H1 (cell line): Measurements from ENCODE around the gene PBX3. TPM values are rescaled to one million over a fixed set of nuclear protein-coding genes. Genes with fewer than 3 reads are reported as not detected.

Source experiments
- CTCF ChIA-PET: fragments of 300-600 bp; sonication (Branson Sonifier 250); formaldehyde crosslinking; loops from one replicate; lab custom pipeline; 2021; ENCODE audit not compliant: partially characterized antibody; lab: Charles Lee
- POLR2A ChIA-PET: fragments of 300-600 bp; sonication (Branson Sonifier 250); formaldehyde crosslinking; loops from one replicate; lab custom pipeline; 2021; ENCODE audit warnings: inconsistent platforms; ENCODE audit not compliant: partially characterized antibody; lab: Charles Lee
- DNase-seq, 2 experiments: peaks; one replicate each; pipeline versions ENCODE4 v3.0.0 to v3.0.0-alpha.2; 2010 to 2022; ENCODE audit warnings: low spot score in 2 of 2, low read depth in 1 of 2, mixed read lengths in 1 of 2
- FAIRE-seq: peaks from 2 replicates; lab custom pipeline; 2011; peaks lifted over from hg19 to GRCh38; lab: Jason Lieb, UNC
- H2AFZ ChIP-seq: 2 replicates; pipeline ENCODE4 v1.8.1; 2012; ENCODE audit warnings: low read length, inconsistent platforms
- H2AK5ac ChIP-seq: 2 replicates; pipeline ENCODE4 v1.6.1; 2013; ENCODE audit warnings: low read depth, low read length
- H2BK120ac ChIP-seq: replicated peaks from 2 replicates; pipeline ENCODE3; 2013; ENCODE audit warnings: low read depth, low read length, inconsistent platforms
- H2BK12ac ChIP-seq: 2 replicates; pipeline ENCODE4 v1.6.1; 2013; ENCODE audit warnings: low read depth, low read length
- H2BK15ac ChIP-seq: 2 replicates; pipeline ENCODE4 v1.6.1; 2013; ENCODE audit warnings: low read length
- H2BK20ac ChIP-seq: 2 replicates; pipeline ENCODE4 v1.6.1; 2013; ENCODE audit warnings: low read length
- H2BK5ac ChIP-seq: 2 replicates; pipeline ENCODE4 v1.6.1; 2013; ENCODE audit warnings: low read depth, low read length
- H3K14ac ChIP-seq: 2 replicates; pipeline ENCODE4 v1.6.1; 2013; ENCODE audit warnings: inconsistent platforms; ENCODE audit not compliant: insufficient read length
- H3K18ac ChIP-seq: 2 replicates; pipeline ENCODE4 v1.6.1; 2013; ENCODE audit warnings: low read length; ENCODE audit errors: extremely low read depth
- H3K23ac ChIP-seq: 2 replicates; pipeline ENCODE4 v1.6.1; 2013; ENCODE audit warnings: inconsistent platforms; ENCODE audit not compliant: insufficient read length
- H3K23me2 ChIP-seq: 2 replicates; pipeline ENCODE4 v1.6.1; 2013; ENCODE audit warnings: low read depth, low read length
- H3K27ac ChIP-seq: 2 replicates; pipeline ENCODE4 v1.6.1; 2011; ENCODE audit warnings: low read depth, low read length, inconsistent platforms
- H3K27me3 ChIP-seq, 4 experiments: replicated peaks in 1 of 4; 1 replicate in 1 of 4; 2 replicates in 3 of 4; pipeline versions ENCODE4 v1.6.1 to v1.8.1; 2011 to 2013; ENCODE audit warnings: low read length in 3 of 4, mild to moderate bottlenecking in 3 of 4, inconsistent platforms in 2 of 4, mixed read lengths in 2 of 4, moderate library complexity in 1 of 4; ENCODE audit not compliant: control insufficient read depth in 3 of 4, insufficient read depth in 3 of 4; ENCODE audit errors: extremely low read depth in 1 of 4
- H3K36me3 ChIP-seq, 4 experiments: 2 replicates each; pipeline versions ENCODE4 v1.6.1 to v1.8.1; 2011 to 2013; ENCODE audit warnings: mild to moderate bottlenecking in 4 of 4, low read length in 3 of 4, moderate library complexity in 2 of 4, control low read depth in 1 of 4, inconsistent platforms in 1 of 4; ENCODE audit not compliant: insufficient read depth in 4 of 4, control insufficient read depth in 2 of 4
- H3K4ac ChIP-seq: replicated peaks from 2 replicates; pipeline ENCODE3; 2013; ENCODE audit warnings: low read length, low read depth, mixed read lengths, inconsistent platforms; ENCODE audit not compliant: insufficient read length
- H3K4me1 ChIP-seq, 4 experiments: replicated peaks in 1 of 4; 1 replicate in 1 of 4; 2 replicates in 3 of 4; pipeline versions ENCODE4 v1.6.1 to v1.8.1; 2011 to 2013; ENCODE audit warnings: low read length in 3 of 4, inconsistent platforms in 2 of 4, mixed read lengths in 1 of 4; ENCODE audit not compliant: insufficient read depth in 4 of 4, control insufficient read depth in 3 of 4
- H3K4me2 ChIP-seq, 2 experiments: 2 replicates each; pipeline versions ENCODE4 v1.6.1 to v1.8.1; 2011 to 2013; ENCODE audit warnings: low read depth in 2 of 2, low read length in 2 of 2, control low read depth in 1 of 2, inconsistent platforms in 1 of 2, mild to moderate bottlenecking in 1 of 2; ENCODE audit not compliant: insufficient read depth in 1 of 2
- H3K4me3 ChIP-seq, 4 experiments: fragments of 200-600, 300-600 bp in 1 of 4; sonication (generic), shearing (Covaris generic), sonication (Bioruptor Twin) in 1 of 4; 2 replicates each; pipeline versions ENCODE4 v1.5.1 to v1.8.1; 2011 to 2016; ENCODE audit warnings: low read length in 4 of 4, low read depth in 3 of 4, control low read depth in 2 of 4, inconsistent platforms in 2 of 4, mild to moderate bottlenecking in 2 of 4, mixed read lengths in 1 of 4, moderate library complexity in 1 of 4; ENCODE audit not compliant: insufficient read depth in 2 of 4; ENCODE audit errors: extremely low read depth in 1 of 4
- H3K56ac ChIP-seq: replicated peaks from 2 replicates; pipeline ENCODE3; 2013; ENCODE audit warnings: low read depth, mild to moderate bottlenecking, mixed read lengths, low read length, inconsistent platforms; ENCODE audit not compliant: insufficient read length
- H3K79me1 ChIP-seq: 2 replicates; pipeline ENCODE4 v1.6.1; 2013; ENCODE audit warnings: low read depth, low read length, control low read depth
- H3K79me2 ChIP-seq, 2 experiments: 2 replicates each; pipeline versions ENCODE4 v1.6.1 to v1.8.1; 2012 to 2013; ENCODE audit warnings: low read length in 2 of 2, mild to moderate bottlenecking in 2 of 2, inconsistent platforms in 1 of 2; ENCODE audit not compliant: insufficient read depth in 2 of 2, control insufficient read depth in 1 of 2
- H3K9ac ChIP-seq, 4 experiments: replicated peaks in 1 of 4; 1 replicate in 1 of 4; 2 replicates in 3 of 4; pipeline versions ENCODE4 v1.6.1 to v1.8.1; 2011 to 2013; ENCODE audit warnings: low read depth in 3 of 4, low read length in 3 of 4, control low read depth in 2 of 4, mild to moderate bottlenecking in 2 of 4, moderate library complexity in 2 of 4, inconsistent platforms in 1 of 4; ENCODE audit errors: extremely low read depth in 1 of 4
- H3K9me3 ChIP-seq, 2 experiments: 2 replicates each; pipeline versions ENCODE4 v1.6.1 to v1.8.1; 2012 to 2013; ENCODE audit warnings: mild to moderate bottlenecking in 2 of 2, moderate library complexity in 2 of 2, control low read depth in 1 of 2, inconsistent platforms in 1 of 2, low read depth in 1 of 2, low read length in 1 of 2, mixed read lengths in 1 of 2; ENCODE audit not compliant: insufficient read depth in 2 of 2
- H4K20me1 ChIP-seq, 2 experiments: replicated peaks in 1 of 2; 2 replicates each; pipeline versions ENCODE3 to v1.8.1; 2011 to 2013; ENCODE audit warnings: inconsistent platforms in 2 of 2, low read length in 2 of 2, mild to moderate bottlenecking in 1 of 2; ENCODE audit not compliant: insufficient read depth in 2 of 2, control insufficient read depth in 1 of 2
- H4K5ac ChIP-seq: 2 replicates; pipeline ENCODE4 v1.6.1; 2013; ENCODE audit warnings: low read length, low read depth, mixed read lengths, inconsistent platforms; ENCODE audit not compliant: insufficient read length
- H4K8ac ChIP-seq: 2 replicates; pipeline ENCODE4 v1.8.0; 2013; ENCODE audit warnings: mild to moderate bottlenecking, moderate library complexity, low read length, inconsistent platforms; ENCODE audit not compliant: insufficient read depth; ENCODE audit errors: extremely low read depth
- H4K91ac ChIP-seq: replicated peaks from 2 replicates; pipeline ENCODE3; 2013; ENCODE audit warnings: low read length, mixed read lengths, inconsistent platforms; ENCODE audit not compliant: insufficient read length
- WGBS, 2 experiments: shearing (Covaris generic) in 1 of 2; methylation state at CpG; one replicate each; pipeline versions ENCODE4 v1.1.6 to v1.1.7; 2013 to 2015; ENCODE audit warnings: low lambda C conversion rate in 2 of 2, mixed read lengths in 2 of 2, inconsistent platforms in 1 of 2, low coverage in 1 of 2, missing lambda C conversion rate in 1 of 2; ENCODE audit not compliant: insufficient replicate concordance in 2 of 2, insufficient coverage in 1 of 2, insufficient read length in 1 of 2; ENCODE audit errors: extremely low coverage in 1 of 2, missing lambda C conversion rate in 1 of 2; 5-methylcytosine and 5-hydroxymethylcytosine counted together
- polyA plus RNA-seq, 7 experiments: library from polyadenylated mRNA; depleted of rRNA in 3 of 7; stranded (reverse) in 5 of 7; unstranded in 2 of 7; fragments of >200 nt in 5 of 7; fragments of 200-250 nt in 2 of 7; gene quantifications; 1 replicate in 5 of 7; 2 replicates in 1 of 7; 4 replicates in 1 of 7; pipeline versions ENCODE4 v1.2.1 to v1.2.3, GENCODE V29; 2011 to 2013; ENCODE audit warnings: missing spikeins in 2 of 7, mixed read lengths in 2 of 7
- total RNA-seq: library from RNA; stranded (reverse); fragmentation: NEBNext Ultra II Directional; extraction: Animal tissue kit (Norgen Biotek cat#: 25700); gene quantifications from 2 replicates; pipeline ENCODE4 v1.2.1, GENCODE V29; 2021

The PBX3 gene
- total and polyA plus RNA-seq, 2 of the 8 experiments (the other 6 are each of a cell fraction or from before 2014, with no cell fraction given): 22.7 to 44.3 TPM

DNA sequence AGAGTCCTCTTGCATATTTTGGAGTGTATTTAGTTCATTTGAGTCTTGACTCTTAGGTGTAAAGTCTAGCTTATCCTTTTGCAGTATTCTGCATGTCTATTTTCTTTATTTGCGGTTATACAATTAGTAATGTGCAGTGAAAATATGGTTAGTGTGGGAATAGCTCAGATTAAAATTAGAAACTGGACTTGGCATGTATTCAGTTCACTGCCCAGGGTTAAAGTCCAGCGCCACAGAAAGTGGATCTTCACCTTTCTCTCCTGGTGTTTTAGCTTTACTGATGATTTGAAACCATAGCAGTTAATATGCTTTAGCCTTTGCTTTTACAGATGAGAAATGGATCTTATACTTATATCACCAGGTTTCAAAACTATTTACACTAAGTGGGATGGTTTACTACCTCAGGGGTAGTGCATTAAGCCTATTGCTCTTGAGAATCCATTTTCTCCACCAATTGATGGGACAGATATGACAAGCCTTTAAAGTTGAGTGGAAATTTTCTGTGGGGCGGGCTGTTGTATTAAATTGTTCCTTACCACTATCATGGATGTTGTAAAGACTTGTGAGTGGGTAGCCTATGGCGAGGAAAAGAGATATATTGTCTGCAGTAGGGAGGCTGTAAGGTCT lies 48.9 kb downstream of the PBX3 start:
- CTCF ChIA-PET: interaction anchor here (0.8 kb wide), 1 partner anchor 71 kb away, joined by 3 read pairs; no protein-coding TSS in a partner anchor
- H4K91ac ChIP-seq: no peak overlapping the region
- H2BK5ac ChIP-seq: no peak overlapping the region
- no peak overlapping the region for H2BK15ac ChIP-seq
- H3K36me3 ChIP-seq: no peaks in the 10 kb centered on the region; a peak in 2 of 8 replicates
- 0 out of 7 replicates have a peak, but pooled peaks cover 0 to 3% (median under 1%) of the 10 kb centered on the region in 4 experiments for H3K4me1 ChIP-seq
- POLR2A ChIA-PET: interaction anchor here (0.6 kb wide), 1 partner anchor 89 kb away, joined by 3 read pairs; the partner anchor contains the start of gene MAPKAP1
- no peak for FAIRE-seq
- H3K27ac ChIP-seq: no peak overlapping the region
- H3K4me2 ChIP-seq: no peak overlapping the region
- no peak overlapping the region for H2BK20ac ChIP-seq
- H3K9me3 ChIP-seq: no peaks in the 10 kb centered on the region
- H2AK5ac ChIP-seq: no peak overlapping the region
- 91% methylated on average over 4 of the region's 4 CpGs; no CpG with 5 or more reads in 1 of the 2 experiments for WGBS, 2 experiments
- H3K79me1 ChIP-seq: no peaks in the 10 kb centered on the region; the same call in 1 of the 2 replicates
- H2BK12ac ChIP-seq: no peak overlapping the region
- no peak overlapping the region for H2AFZ ChIP-seq
- H3K4me3 ChIP-seq: no peak overlapping the region
- H3K18ac ChIP-seq: no peak overlapping the region
- H4K20me1 ChIP-seq: peaks cover 0 to 2% of the 10 kb centered on the region in 2 experiments
- no peak overlapping the region for H3K4ac ChIP-seq
- no peak overlapping the region for H2BK120ac ChIP-seq
- H4K5ac ChIP-seq: no peak overlapping the region
- H3K9ac ChIP-seq: no peak overlapping the region
- no peaks in the 10 kb centered on the region for H3K27me3 ChIP-seq
- no peaks in the 10 kb centered on the region for H3K23me2 ChIP-seq
- H3K79me2 ChIP-seq: peaks cover 0 to 36% of the 10 kb centered on the region in 2 experiments; a peak in 2 of 4 replicates
- H3K23ac ChIP-seq: no peak overlapping the region
- H3K14ac ChIP-seq: no peak overlapping the region
- no peak overlapping the region for H4K8ac ChIP-seq
- H3K56ac ChIP-seq: no peak overlapping the region
- no peak for DNase-seq
